GM23338 (cell line): Measurements from ENCODE around the gene OR4Q2. TPM values are rescaled to one million over a fixed set of nuclear protein-coding genes. Genes with fewer than 3 reads are reported as not detected.

Source experiments
- ATAC-seq: fragments of 200-7000 bp; cut with Tn5 transposase; 3 replicates; pipeline ENCODE4 v1.9.1; 2020
- DNase-seq: peaks from one replicate; pipeline ENCODE4 v3.0.0-alpha.2; 2015; ENCODE audit warnings: low spot score
- H2AFZ ChIP-seq: fragments of 200-600 bp; sonication (generic); 2 replicates; pipeline ENCODE4 v1.8.0; 2016; ENCODE audit warnings: antibody characterized with exemption, mild to moderate bottlenecking, moderate library complexity
- H3F3A ChIP-seq: fragments of 200-600 bp; sonication (generic); replicated peaks from 2 replicates; pipeline ENCODE4 v1.8.0; 2017; ENCODE audit warnings: antibody characterized with exemption, mixed run types, low read depth
- H3K27ac ChIP-seq: fragments of 200-600 bp; sonication (generic); 2 replicates; pipeline ENCODE4 v1.6.1; 2016; ENCODE audit warnings: low read depth
- H3K27me3 ChIP-seq: fragments of 200-600 bp; sonication (generic); 2 replicates; pipeline ENCODE4 v1.8.0; 2016; ENCODE audit warnings: mild to moderate bottlenecking, mixed run types, moderate library complexity; ENCODE audit not compliant: insufficient read depth
- H3K36me3 ChIP-seq: fragments of 200-600 bp; sonication (generic); 2 replicates; pipeline ENCODE4 v1.8.0; 2016; ENCODE audit warnings: mild to moderate bottlenecking; ENCODE audit not compliant: insufficient read depth
- H3K4me1 ChIP-seq: fragments of 200-600 bp; sonication (generic); 2 replicates; pipeline ENCODE4 v1.8.0; 2016; ENCODE audit warnings: mild to moderate bottlenecking, moderate library complexity; ENCODE audit not compliant: insufficient read depth
- H3K4me2 ChIP-seq: fragments of 200-600 bp; sonication (generic); 2 replicates; pipeline ENCODE4 v1.7.1; 2017; ENCODE audit warnings: mixed run types
- H3K4me3 ChIP-seq: fragments of 200-600 bp; sonication (generic); 2 replicates; pipeline ENCODE4 v1.6.1; 2016; ENCODE audit warnings: mixed run types
- H3K79me2 ChIP-seq: fragments of 200-600 bp; sonication (generic); replicated peaks from 2 replicates; pipeline ENCODE4 v1.8.0; 2017; ENCODE audit warnings: mild to moderate bottlenecking; ENCODE audit not compliant: insufficient read depth
- H3K9me2 ChIP-seq: fragments of 200-600 bp; sonication (generic); 2 replicates; pipeline ENCODE4 v1.8.0; 2017; ENCODE audit not compliant: insufficient read depth
- H4K20me1 ChIP-seq: fragments of 200-600 bp; sonication (generic); replicated peaks from 2 replicates; pipeline ENCODE4 v1.8.0; 2017; ENCODE audit warnings: mild to moderate bottlenecking; ENCODE audit not compliant: insufficient read depth
- H3K27ac Mint-ChIP-seq: 2 replicates; pipeline ENCODE4 v1.8.0; 2020; ENCODE audit warnings: inconsistent platforms, mild to moderate bottlenecking, moderate library complexity, mixed read lengths
- H3K27me3 Mint-ChIP-seq: 3 replicates; pipeline ENCODE4 v1.8.0; 2022; ENCODE audit warnings: low read depth, mild to moderate bottlenecking, moderate library complexity, mixed read lengths, inconsistent platforms; ENCODE audit not compliant: insufficient read depth, poor library complexity
- H3K36me3 Mint-ChIP-seq: 3 replicates; pipeline ENCODE4 v1.8.0; 2021; ENCODE audit warnings: low read depth, mild to moderate bottlenecking, inconsistent platforms, moderate library complexity, mixed read lengths
- H3K4me1 Mint-ChIP-seq: 3 replicates; pipeline ENCODE4 v1.8.0; 2020; ENCODE audit warnings: mild to moderate bottlenecking, inconsistent platforms, mixed read lengths
- H3K4me3 Mint-ChIP-seq: 3 replicates; pipeline ENCODE4 v1.8.0; 2021; ENCODE audit warnings: moderate library complexity, mild to moderate bottlenecking, inconsistent platforms, mixed read lengths
- H3K9me3 Mint-ChIP-seq: 3 replicates; pipeline ENCODE4 v1.8.0; 2020; ENCODE audit warnings: moderate library complexity, mild to moderate bottlenecking, inconsistent platforms, mixed read lengths
- EZH2phosphoT487 ChIP-seq: fragments of 200-600 bp; sonication (generic); IDR thresholded peaks from one replicate; pipeline ENCODE4 v1.8.1; 2018; ENCODE audit warnings: antibody characterized with exemption; ENCODE audit not compliant: unreplicated experiment
- ZNF114 ChIP-seq: fragments of 250-450 bp; sonication (Bioruptor Pico); IDR thresholded peaks from 2 replicates; pipeline ENCODE4 v1.5.0; 2020; ENCODE audit warnings: mild to moderate bottlenecking, moderate library complexity
- ZNF462 ChIP-seq: fragments of 250-450 bp; sonication (Bioruptor Pico); IDR thresholded peaks from 2 replicates; pipeline ENCODE4 v1.5.0; 2020; ENCODE audit warnings: mild to moderate bottlenecking, moderate library complexity
- polyA plus RNA-seq: library from polyadenylated mRNA; unstranded; fragments of >200 nt; fragmentation: Nextera tagmentation; extraction: Ambion mirVana; gene quantifications from 2 replicates; pipeline ENCODE4 v1.2.1, GENCODE V29; 2016
- total RNA-seq: library from RNA; depleted of rRNA; stranded (reverse); fragments of >200 nt; shearing (Covaris generic); gene quantifications from 2 replicates; pipeline ENCODE4 v1.2.3, GENCODE V29; 2014
- TF ChIP-seq, protein P1 (sequence below), 2 experiments: fragments of 200-600 bp in 1 of 2; sonication (generic) in 1 of 2; conservative IDR thresholded peaks; 2 replicates each; pipeline versions ENCODE4 v1.5.1 to v1.6.1; 2016 to 2017; ENCODE audit warnings: antibody characterized with exemption in 2 of 2, low read depth in 2 of 2, mild to moderate bottlenecking in 2 of 2, moderate library complexity in 1 of 2

The OR4Q2 gene
- total and polyA plus RNA-seq, 2 experiments from 2014 or later, result not detected

DNA sequence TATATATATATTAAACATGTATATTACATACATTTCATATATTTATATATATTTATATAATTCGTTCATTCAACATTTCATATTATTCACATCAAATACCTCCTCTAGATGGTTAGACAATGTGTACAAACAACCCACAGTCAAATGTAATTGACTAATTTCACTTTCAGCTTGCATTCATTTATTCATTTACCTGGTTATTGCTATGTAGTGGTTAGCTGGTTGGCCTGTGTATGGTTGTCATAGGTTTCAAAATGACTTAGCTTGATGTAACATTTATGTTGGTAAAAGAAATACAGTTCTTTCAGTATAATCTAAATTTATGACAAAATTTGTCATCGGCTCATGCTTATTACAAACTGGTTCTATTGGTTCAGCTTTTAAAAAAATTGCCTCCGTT is 33.5 kb downstream of the OR4Q2 start (continued):
- TF ChIP-seq, protein P1, sequence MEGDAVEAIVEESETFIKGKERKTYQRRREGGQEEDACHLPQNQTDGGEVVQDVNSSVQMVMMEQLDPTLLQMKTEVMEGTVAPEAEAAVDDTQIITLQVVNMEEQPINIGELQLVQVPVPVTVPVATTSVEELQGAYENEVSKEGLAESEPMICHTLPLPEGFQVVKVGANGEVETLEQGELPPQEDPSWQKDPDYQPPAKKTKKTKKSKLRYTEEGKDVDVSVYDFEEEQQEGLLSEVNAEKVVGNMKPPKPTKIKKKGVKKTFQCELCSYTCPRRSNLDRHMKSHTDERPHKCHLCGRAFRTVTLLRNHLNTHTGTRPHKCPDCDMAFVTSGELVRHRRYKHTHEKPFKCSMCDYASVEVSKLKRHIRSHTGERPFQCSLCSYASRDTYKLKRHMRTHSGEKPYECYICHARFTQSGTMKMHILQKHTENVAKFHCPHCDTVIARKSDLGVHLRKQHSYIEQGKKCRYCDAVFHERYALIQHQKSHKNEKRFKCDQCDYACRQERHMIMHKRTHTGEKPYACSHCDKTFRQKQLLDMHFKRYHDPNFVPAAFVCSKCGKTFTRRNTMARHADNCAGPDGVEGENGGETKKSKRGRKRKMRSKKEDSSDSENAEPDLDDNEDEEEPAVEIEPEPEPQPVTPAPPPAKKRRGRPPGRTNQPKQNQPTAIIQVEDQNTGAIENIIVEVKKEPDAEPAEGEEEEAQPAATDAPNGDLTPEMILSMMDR (conservative IDR thresholded peaks at IDR 0.05; ENCODE audit: low read depth in 2 of 2), result no peak
- no peak for TF ChIP-seq ZNF462 (CRISPR knock-in tag)

- H3K4me3 Mint-ChIP-seq, result no peak within 1 kb of the TSS
Measured at GRCh38 chr14:20035938-20036337, 34.0 kb downstream of the OR4Q2 start, which contains the start of gene OR4K13. Gene OR4K13 (minus strand): TSS chr14:20036038. CDS start chr14:20034758, 1,280 bp downstream.

More at GRCh38 chr14:20035938-20036337, 34.0 kb downstream of the OR4Q2 start, which contains the start of gene OR4K13:
- Histone ChIP-seq H3K4me3 (no peak within 1 kb of the TSS), H3K9me2 (no peaks in the 10 kb centered on the region), H3F3A (no peaks in the 10 kb centered on the region), H3K79me2 (no peaks in the 10 kb centered on the region), H3K27ac (no peak within 1 kb of the TSS), H4K20me1 (no peaks in the 10 kb centered on the region), H3K4me1 (no peaks in the 10 kb centered on the region), H3K36me3 (no peaks in the 10 kb centered on the region; the same call in 1 of the 2 replicates), H3K27me3 (no peaks in the 10 kb centered on the region), H2AFZ (no peak within 1 kb of the TSS), H3K4me2 (no peak within 1 kb of the TSS)
- TF ChIP-seq EZH2phosphoT487 (no peak), ZNF114 (CRISPR knock-in tag) (no peak)
- TF ChIP-seq, protein P1 (conservative IDR thresholded peaks at IDR 0.05; ENCODE audit: low read depth in 2 of 2), result no peak
- Mint-ChIP-seq H3K27me3 (no peaks in the 10 kb centered on the region), H3K9me3 (peaks cover 76% of the 10 kb centered on the region), H3K27ac (no peak within 1 kb of the TSS), H3K4me1 (no peaks in the 10 kb centered on the region), H3K36me3 (peaks cover 9% of the 10 kb centered on the region; the same call in 2 of the 3 replicates)
- no peak for ATAC-seq
- no peak for DNase-seq
